GM21367 (cell line): ENCODE data around the gene DFFA.
"Not testable (repeated sequence)": the region's sequence is repeated elsewhere in the genome, so short reads cannot be mapped to it uniquely, and the experiment has no call there.

ENCODE experiments used
- ATAC-seq: cut with Tn5 transposase; IDR thresholded peaks from one replicate; pipeline ENCODE4 v1.9.1; 2021; ENCODE audit not compliant: unreplicated experiment

DFFA gene

GRCh38 chr1:10506046-10506676, 33.8 kb upstream of the DFFA start:
- not testable (repeated sequence) for ATAC-seq

GRCh38 chr1:10504249-10504648, 31.9 kb upstream of the DFFA start:
- no peak for ATAC-seq

GRCh38 chr1:10502206-10502605, 29.9 kb upstream of the DFFA start:
- no peak for ATAC-seq

GRCh38 chr1:10498231-10498630, 25.9 kb upstream of the DFFA start:
- ATAC-seq: no peak

GRCh38 chr1:10497109-10497508, 24.8 kb upstream of the DFFA start:
- no peak for ATAC-seq

GRCh38 chr1:10495952-10496351, 23.6 kb upstream of the DFFA start:
- no peak for ATAC-seq

GRCh38 chr1:10495475-10495817, 23.1 kb upstream of the DFFA start:
- ATAC-seq: no peak

- ATAC-seq: peak; percentile 51
Observed at GRCh38 chr1:10494754-10495474, 22.6 kb upstream of the DFFA start.

- ATAC-seq: peak; percentile 4
Observed at GRCh38 chr1:10494418-10494753, 22.1 kb upstream of the DFFA start.

GRCh38 chr1:10490286-10490970, 18.1 kb upstream of the DFFA start:
- no peak for ATAC-seq

GRCh38 chr1:10489291-10490055, 17.1 kb upstream of the DFFA start:
- ATAC-seq: no peak

- no peak for ATAC-seq
Observed at GRCh38 chr1:10484521-10484920, 12.2 kb upstream of the DFFA start.

GRCh38 chr1:10480614-10481013, 8.3 kb upstream of the DFFA start:
- no peak for ATAC-seq

GRCh38 chr1:10479296-10479695, 7.0 kb upstream of the DFFA start:
- no peak for ATAC-seq

- ATAC-seq: no peak
Observed at GRCh38 chr1:10475510-10475909, 3.2 kb upstream of the DFFA start.

- peak; percentile 50 for ATAC-seq
Observed at GRCh38 chr1:10474613-10475507, 2.5 kb upstream of the DFFA start, which contains the start of gene PEX14. Gene PEX14 (plus strand): TSS chr1:10474950. CDS start chr1:10474967, 17 bp downstream.

GRCh38 chr1:10474309-10474612, 1.9 kb upstream of the DFFA start:
- ATAC-seq: not testable (repeated sequence)

- no peak for ATAC-seq
Observed at GRCh38 chr1:10473145-10473765, 926 bp upstream of the DFFA start.

- no peak for ATAC-seq
Observed at GRCh38 chr1:10471411-10472219, 714 bp downstream of the DFFA start.
